NCI-H1417 (cell line): Measurements from ENCODE around the gene NDUFA13.

ENCODE experiments used
- DNase-seq, 3 experiments: peaks; one replicate each; lab custom pipeline; 2025; lab: John Stamatoyannopoulos, UW

The NDUFA13 gene

GRCh38 chr19:19570571-19570970, 54.5 kb downstream of the NDUFA13 start:
- DNase-seq: no peak

- DNase-seq: no peak
Observed at GRCh38 chr19:19571071-19571786, 55.2 kb downstream of the NDUFA13 start.

- DNase-seq: peak in 2 of 3 experiments; percentile 79 to 95
Observed at GRCh38 chr19:19575411-19575810, 59.4 kb downstream of the NDUFA13 start.
